ENCODE results near the gene DNAJB11. TPM values are rescaled to one million over a fixed set of nuclear protein-coding genes. Genes with fewer than 3 reads are reported as not detected.
"Not testable (repeated sequence)": the region's sequence is repeated elsewhere in the genome, so short reads cannot be mapped to it uniquely, and the experiment has no call there.

DNAJB11 gene
- polyA plus RNA-seq, 2 of the 4 experiments (the other 2 are of a cell fraction) = 55.2 to 61.9 TPM

- Histone ChIP-seq H3K9me3 (no peaks in the 10 kb centered on the region), H3K4me1 (no peaks in the 10 kb centered on the region), H3K4me2 (no peak overlapping the region), H3K27ac (no peak overlapping the region), H3K4me3 (no peak overlapping the region)
- ChIA-PET CTCF (interaction anchor here (2.1 kb wide), 1 partner anchor 10 kb away, joined by 19 read pairs; no protein-coding TSS in a partner anchor), POLR2A (no interaction called here)
- TF ChIP-seq, protein P1, sequence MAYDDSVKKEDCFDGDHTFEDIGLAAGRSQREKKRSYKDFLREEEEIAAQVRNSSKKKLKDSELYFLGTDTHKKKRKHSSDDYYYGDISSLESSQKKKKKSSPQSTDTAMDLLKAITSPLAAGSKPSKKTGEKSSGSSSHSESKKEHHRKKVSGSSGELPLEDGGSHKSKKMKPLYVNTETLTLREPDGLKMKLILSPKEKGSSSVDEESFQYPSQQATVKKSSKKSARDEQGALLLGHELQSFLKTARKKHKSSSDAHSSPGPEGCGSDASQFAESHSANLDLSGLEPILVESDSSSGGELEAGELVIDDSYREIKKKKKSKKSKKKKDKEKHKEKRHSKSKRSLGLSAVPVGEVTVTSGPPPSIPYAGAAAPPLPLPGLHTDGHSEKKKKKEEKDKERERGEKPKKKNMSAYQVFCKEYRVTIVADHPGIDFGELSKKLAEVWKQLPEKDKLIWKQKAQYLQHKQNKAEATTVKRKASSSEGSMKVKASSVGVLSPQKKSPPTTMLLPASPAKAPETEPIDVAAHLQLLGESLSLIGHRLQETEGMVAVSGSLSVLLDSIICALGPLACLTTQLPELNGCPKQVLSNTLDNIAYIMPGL (CRISPR knock-in tag; IDR thresholded peaks at IDR 0.05; ENCODE audit: borderline replicate concordance) = no peak
- TF ChIP-seq FOXS1 (CRISPR knock-in tag; IDR thresholded peaks at IDR 0.05) (no peak), NR3C1 (IDR thresholded peaks at IDR 0.05) (no peak), EHF (CRISPR knock-in tag; IDR thresholded peaks at IDR 0.05) (no peak), POLR2AphosphoS2 (conservative IDR thresholded peaks at IDR 0.05; ENCODE audit: low read length) (no peak), BHLHE40 (IDR thresholded peaks at IDR 0.05; ENCODE audit: low read depth, low read length) (no peak), GATA3 (IDR thresholded peaks at IDR 0.05; ENCODE audit: borderline replicate concordance) (no peak), TP53 (CRISPR knock-in tag; IDR thresholded peaks at IDR 0.05) (no peak), RAD21 (conservative IDR thresholded peaks at IDR 0.05 in 1 of 2, IDR thresholded peaks at IDR 0.05 in 1 of 2) (no peak), PHF8 (IDR thresholded peaks at IDR 0.05; ENCODE audit: borderline replicate concordance, low read depth) (no peak), BCL3 (IDR thresholded peaks at IDR 0.05) (no peak), JUN (IDR thresholded peaks at IDR 0.05) (no peak), SMC3 (IDR thresholded peaks at IDR 0.05) (no peak), MAFK (IDR thresholded peaks at IDR 0.05; ENCODE audit: partially characterized antibody) (no peak)
- ATAC-seq = no peak
- no peak for DNase-seq (ENCODE audit: low read depth in 1 of 2, low spot score in 1 of 2)
- no peak for FAIRE-seq
Measured at GRCh38 chr3:186530415-186530814, 40.1 kb upstream of the DNAJB11 start.

DNA sequence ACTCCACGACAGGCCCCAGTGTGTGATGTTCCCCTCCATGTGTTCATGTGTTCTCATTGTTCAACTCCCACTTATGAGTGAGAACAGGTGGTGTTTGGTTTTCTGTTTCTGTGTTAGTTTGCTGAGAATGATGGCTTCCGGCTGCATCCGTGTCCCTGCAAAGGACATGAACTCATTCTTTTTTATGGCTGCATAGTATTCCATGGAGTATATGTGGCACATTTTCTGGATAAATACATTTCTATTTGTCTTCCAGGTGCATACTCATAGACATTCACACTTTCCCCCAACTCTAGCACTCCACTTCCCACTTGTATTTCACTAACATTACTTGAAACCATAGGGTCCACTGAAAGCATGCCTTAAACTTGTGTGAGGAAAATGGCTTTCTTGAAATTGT, 38.8 kb upstream of the DNAJB11 start:
- DNase-seq (ENCODE audit: low read depth in 1 of 2, low spot score in 1 of 2); H3K4me1 ChIP-seq; POLR2A ChIA-PET; ATAC-seq; H3K27ac ChIP-seq; CTCF ChIA-PET; H3K4me3 ChIP-seq; H3K9me3 ChIP-seq; FAIRE-seq; H3K4me2 ChIP-seq: not testable (repeated sequence)
- WGBS (ENCODE audit: missing lambda C conversion rate) = 87% methylated on average over 3 of the region's 3 CpGs

GRCh38 chr3:186532598-186533072, 37.9 kb upstream of the DNAJB11 start:
- ChIA-PET POLR2A (no interaction called here), CTCF (interaction anchor here (1.2 to 1.3 kb wide), 2 partner anchors 8 to 84 kb away, joined by 3 to 4 read pairs; no protein-coding TSS in a partner anchor)
- 20% methylated on average over 1 of the region's 1 CpG for WGBS (ENCODE audit: missing lambda C conversion rate)
- Histone ChIP-seq H3K9me3 (no peaks in the 10 kb centered on the region), H3K27ac (no peak overlapping the region), H3K4me1 (no peaks in the 10 kb centered on the region), H3K4me2 (no peak overlapping the region), H3K4me3 (no peak overlapping the region)
- DNase-seq (ENCODE audit: low read depth in 1 of 2, low spot score in 1 of 2) (no peak), FAIRE-seq (no peak), ATAC-seq (no peak)
- TF ChIP-seq SREBF2 (IDR thresholded peaks at IDR 0.05) = no peak
- no peak for TF ChIP-seq FOSL2 (IDR thresholded peaks at IDR 0.05)
- TF ChIP-seq FOSL2 (CRISPR knock-in tag; IDR thresholded peaks at IDR 0.05) = no peak
- TF ChIP-seq RARB (CRISPR knock-in tag; IDR thresholded peaks at IDR 0.05) = no peak
- TF ChIP-seq HEYL (CRISPR knock-in tag; IDR thresholded peaks at IDR 0.05) = no peak
- TF ChIP-seq, protein P1 (CRISPR knock-in tag; IDR thresholded peaks at IDR 0.05; ENCODE audit: borderline replicate concordance) = no peak
- no peak for TF ChIP-seq TFCP2L1 (CRISPR knock-in tag; IDR thresholded peaks at IDR 0.05)
- TF ChIP-seq, protein P2, sequence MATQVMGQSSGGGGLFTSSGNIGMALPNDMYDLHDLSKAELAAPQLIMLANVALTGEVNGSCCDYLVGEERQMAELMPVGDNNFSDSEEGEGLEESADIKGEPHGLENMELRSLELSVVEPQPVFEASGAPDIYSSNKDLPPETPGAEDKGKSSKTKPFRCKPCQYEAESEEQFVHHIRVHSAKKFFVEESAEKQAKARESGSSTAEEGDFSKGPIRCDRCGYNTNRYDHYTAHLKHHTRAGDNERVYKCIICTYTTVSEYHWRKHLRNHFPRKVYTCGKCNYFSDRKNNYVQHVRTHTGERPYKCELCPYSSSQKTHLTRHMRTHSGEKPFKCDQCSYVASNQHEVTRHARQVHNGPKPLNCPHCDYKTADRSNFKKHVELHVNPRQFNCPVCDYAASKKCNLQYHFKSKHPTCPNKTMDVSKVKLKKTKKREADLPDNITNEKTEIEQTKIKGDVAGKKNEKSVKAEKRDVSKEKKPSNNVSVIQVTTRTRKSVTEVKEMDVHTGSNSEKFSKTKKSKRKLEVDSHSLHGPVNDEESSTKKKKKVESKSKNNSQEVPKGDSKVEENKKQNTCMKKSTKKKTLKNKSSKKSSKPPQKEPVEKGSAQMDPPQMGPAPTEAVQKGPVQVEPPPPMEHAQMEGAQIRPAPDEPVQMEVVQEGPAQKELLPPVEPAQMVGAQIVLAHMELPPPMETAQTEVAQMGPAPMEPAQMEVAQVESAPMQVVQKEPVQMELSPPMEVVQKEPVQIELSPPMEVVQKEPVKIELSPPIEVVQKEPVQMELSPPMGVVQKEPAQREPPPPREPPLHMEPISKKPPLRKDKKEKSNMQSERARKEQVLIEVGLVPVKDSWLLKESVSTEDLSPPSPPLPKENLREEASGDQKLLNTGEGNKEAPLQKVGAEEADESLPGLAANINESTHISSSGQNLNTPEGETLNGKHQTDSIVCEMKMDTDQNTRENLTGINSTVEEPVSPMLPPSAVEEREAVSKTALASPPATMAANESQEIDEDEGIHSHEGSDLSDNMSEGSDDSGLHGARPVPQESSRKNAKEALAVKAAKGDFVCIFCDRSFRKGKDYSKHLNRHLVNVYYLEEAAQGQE (IDR thresholded peaks at IDR 0.05) = no peak
- no peak for TF ChIP-seq NR3C1 (IDR thresholded peaks at IDR 0.05)
